HEK293 (cell line): Measurements from ENCODE around the gene DDX54.

ENCODE experiments used
- CTCF ChIA-PET: fragments of 350-600 bp; formaldehyde crosslinking; extraction: SDS; loops from one replicate; lab custom pipeline; 2021; ENCODE audit warnings: antibody characterized with exemption; lab: Yijun Ruan, JAX
- POLR2A ChIA-PET: fragments of 300-600 bp; formaldehyde crosslinking; extraction: SDS; loops from one replicate; lab custom pipeline; 2020; ENCODE audit warnings: antibody characterized with exemption, inconsistent platforms; lab: Yijun Ruan, JAX
- H3K27ac ChIP-seq: fragments of 200-500 bp; sonication (Bioruptor generic); 2 replicates; pipeline ENCODE4 v1.5.1; 2014; ENCODE audit warnings: low read depth, low read length, control low read depth, inconsistent platforms; ENCODE audit errors: extremely low read depth
- H3K36me3 ChIP-seq, 2 experiments: fragments of 200-500 bp in 1 of 2; sonication (Bioruptor generic) in 1 of 2; 1 replicate in 1 of 2; 2 replicates in 1 of 2; pipeline ENCODE4 v1.5.1; 2014 to 2017; ENCODE audit warnings: inconsistent platforms in 2 of 2, low read length in 2 of 2; ENCODE audit not compliant: control insufficient read depth in 2 of 2, insufficient read depth in 1 of 2
- H3K4me1 ChIP-seq: fragments of 200-500 bp; sonication (Bioruptor generic); 2 replicates; pipeline ENCODE4 v1.5.1; 2014; ENCODE audit warnings: mild to moderate bottlenecking, low read length, inconsistent platforms; ENCODE audit not compliant: control insufficient read depth, insufficient read depth
- H3K4me3 ChIP-seq: 2 replicates; pipeline ENCODE4 v1.5.1; 2011; ENCODE audit warnings: low read depth, mild to moderate bottlenecking, control low read depth, low read length, moderate library complexity
- H3K9me3 ChIP-seq: fragments of 200-500 bp; sonication (Bioruptor generic); 2 replicates; pipeline ENCODE4 v1.5.1; 2014; ENCODE audit warnings: low read depth, low read length, inconsistent platforms; ENCODE audit not compliant: control insufficient read depth, insufficient read depth
- FEZF1 ChIP-seq: fragments of 450-650 bp; formaldehyde crosslinking; IDR thresholded peaks from 2 replicates; pipeline ENCODE4 v1.5.1; 2016; ENCODE audit warnings: missing biosample characterization, missing genetic modification characterization
- HOXD13 ChIP-seq: sonication (generic); formaldehyde crosslinking; IDR thresholded peaks from 2 replicates; pipeline ENCODE4 v1.8.0; 2022; ENCODE audit warnings: missing genetic modification reagents, borderline replicate concordance
- MEIS1 ChIP-seq: sonication (generic); formaldehyde crosslinking; IDR thresholded peaks from 2 replicates; pipeline ENCODE4 v1.8.1; 2022; ENCODE audit warnings: missing genetic modification reagents, mild to moderate bottlenecking, borderline replicate concordance
- MYNN ChIP-seq: fragments of 450-650 bp; formaldehyde crosslinking; IDR thresholded peaks from 2 replicates; pipeline ENCODE4 v1.5.1; 2016; ENCODE audit warnings: missing biosample characterization, missing genetic modification characterization, borderline replicate concordance
- PRDM6 ChIP-seq: fragments of 450-650 bp; formaldehyde crosslinking; IDR thresholded peaks from 2 replicates; pipeline ENCODE4 v1.5.1; 2017; ENCODE audit warnings: missing biosample characterization, missing genetic modification characterization
- TCF7L2 ChIP-seq: IDR thresholded peaks from 2 replicates; pipeline ENCODE4 v1.6.1; 2011; ENCODE audit warnings: low read depth, mild to moderate bottlenecking, inconsistent platforms, low read length, moderate library complexity, borderline replicate concordance
- ZNF138 ChIP-seq: fragments of 450-650 bp; formaldehyde crosslinking; IDR thresholded peaks from 2 replicates; pipeline ENCODE4 v1.5.1; 2016; ENCODE audit warnings: missing biosample characterization, missing genetic modification characterization, borderline replicate concordance
- ZNF140 ChIP-seq: fragments of 450-650 bp; formaldehyde crosslinking; IDR thresholded peaks from 2 replicates; pipeline ENCODE4 v1.5.1; 2016; ENCODE audit warnings: missing biosample characterization, missing genetic modification characterization
- ZNF202 ChIP-seq: fragments of 450-650 bp; formaldehyde crosslinking; IDR thresholded peaks from 2 replicates; pipeline ENCODE4 v1.5.1; 2016; ENCODE audit warnings: missing biosample characterization, missing genetic modification characterization, borderline replicate concordance
- ZNF223 ChIP-seq: fragments of 450-650 bp; formaldehyde crosslinking; IDR thresholded peaks from 2 replicates; pipeline ENCODE4 v1.5.1; 2016; ENCODE audit warnings: missing biosample characterization, missing genetic modification characterization
- ZNF23 ChIP-seq: fragments of 450-650 bp; formaldehyde crosslinking; IDR thresholded peaks from 2 replicates; pipeline ENCODE4 v1.5.1; 2016; ENCODE audit warnings: missing biosample characterization, missing genetic modification characterization, borderline replicate concordance
- ZNF266 ChIP-seq: fragments of 450-650 bp; formaldehyde crosslinking; IDR thresholded peaks from 2 replicates; pipeline ENCODE4 v1.5.1; 2016; ENCODE audit warnings: missing biosample characterization, missing genetic modification characterization, low read depth
- ZNF335 ChIP-seq: fragments of 450-650 bp; formaldehyde crosslinking; conservative IDR thresholded peaks from 2 replicates; pipeline ENCODE4 v1.5.1; 2016; ENCODE audit warnings: missing biosample characterization, missing genetic modification characterization
- ZNF560 ChIP-seq: fragments of 450-650 bp; formaldehyde crosslinking; IDR thresholded peaks from 2 replicates; pipeline ENCODE4 v1.5.1; 2017; ENCODE audit warnings: missing biosample characterization, missing genetic modification characterization, borderline replicate concordance
- ZNF677 ChIP-seq: fragments of 450-650 bp; IDR thresholded peaks from 2 replicates; pipeline ENCODE4 v1.5.0; 2018; ENCODE audit warnings: missing biosample characterization, mild to moderate bottlenecking, missing genetic modification characterization, moderate library complexity
- ZNF785 ChIP-seq: fragments of 450-650 bp; formaldehyde crosslinking; IDR thresholded peaks from 2 replicates; pipeline ENCODE4 v1.5.1; 2016; ENCODE audit warnings: missing biosample characterization, missing genetic modification characterization
- ZNF791 ChIP-seq: fragments of 450-650 bp; formaldehyde crosslinking; IDR thresholded peaks from 2 replicates; pipeline ENCODE4 v1.5.1; 2016; ENCODE audit warnings: missing biosample characterization, missing genetic modification characterization
- TF ChIP-seq, protein P1 (sequence below): fragments of 450-650 bp; formaldehyde crosslinking; IDR thresholded peaks from 2 replicates; pipeline ENCODE4 v1.5.1; 2016; ENCODE audit warnings: missing biosample characterization, missing genetic modification characterization
- TF ChIP-seq, protein P2 (sequence below): fragments of 450-650 bp; formaldehyde crosslinking; IDR thresholded peaks from 2 replicates; pipeline ENCODE4 v1.5.1; 2016; ENCODE audit warnings: missing biosample characterization, missing genetic modification characterization
- TF ChIP-seq, protein P3 (sequence below): fragments of 450-650 bp; formaldehyde crosslinking; conservative IDR thresholded peaks from 2 replicates; pipeline ENCODE4 v1.5.1; 2016; ENCODE audit warnings: low read depth, missing biosample characterization, missing genetic modification characterization

DDX54 gene

DNA sequence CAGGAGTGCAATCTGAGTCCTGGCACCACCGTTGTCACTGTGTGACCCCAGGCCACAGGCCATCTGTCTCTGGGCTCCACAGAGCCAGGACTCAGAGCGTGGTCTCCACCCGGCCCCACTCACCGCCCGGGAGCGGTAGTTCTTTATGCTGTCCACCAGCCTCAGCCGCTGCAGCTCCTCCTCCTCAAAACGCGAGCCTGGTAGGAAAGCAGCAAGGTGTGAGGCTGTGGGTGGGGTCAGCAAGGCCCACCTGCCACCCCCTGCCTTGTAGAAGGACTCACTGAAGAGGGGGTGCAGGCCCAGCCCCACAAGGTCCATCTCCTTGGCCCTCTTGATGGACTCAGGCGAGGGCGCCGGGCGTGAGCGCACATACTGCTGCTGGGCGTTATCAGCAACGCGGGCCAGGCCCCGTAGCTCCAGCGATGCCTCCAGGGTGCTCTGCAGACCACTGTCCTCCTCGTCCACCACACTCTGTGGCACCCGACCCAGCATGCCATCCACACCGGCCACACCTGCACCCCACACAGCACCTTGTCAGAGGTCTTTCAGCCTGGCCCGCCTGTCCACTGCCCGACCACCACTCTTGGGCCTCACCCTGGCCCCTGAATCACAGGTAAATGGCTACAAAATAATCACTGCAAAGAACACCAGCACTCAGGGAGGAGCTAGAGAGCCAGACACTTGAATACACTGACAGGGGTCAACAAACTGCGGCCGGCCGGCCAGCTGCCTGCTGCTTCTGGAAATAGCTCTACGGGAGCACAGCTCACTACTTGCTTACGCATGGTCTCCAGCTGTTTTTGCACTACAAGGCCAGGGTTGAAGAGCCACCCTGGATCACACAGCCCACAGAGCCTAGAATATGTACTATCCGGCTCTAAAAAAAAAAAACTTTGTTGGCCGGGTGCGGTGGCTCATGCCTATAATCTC is 19.5 kb downstream of the DDX54 start:
- H3K9me3 ChIP-seq, result no peaks in the 10 kb centered on the region
- no peak overlapping the region for H3K27ac ChIP-seq
- no peak overlapping the region for H3K4me3 ChIP-seq
- POLR2A ChIA-PET, result interaction anchor here (1.9 kb wide), 1 partner anchor 8 kb away, joined by 4 read pairs; no protein-coding TSS in a partner anchor
- no peak for TF ChIP-seq ZNF138 (tag by site-specific recombination)
- no peak for TF ChIP-seq ZNF223 (tag by site-specific recombination)
- no peak for TF ChIP-seq ZNF202 (tag by site-specific recombination)
- no peak for TF ChIP-seq TCF7L2
- TF ChIP-seq ZNF677, result no peak
- TF ChIP-seq HOXD13 (CRISPR knock-in tag), result no peak
- TF ChIP-seq FEZF1 (tag by site-specific recombination), result no peak
- TF ChIP-seq, protein P1, sequence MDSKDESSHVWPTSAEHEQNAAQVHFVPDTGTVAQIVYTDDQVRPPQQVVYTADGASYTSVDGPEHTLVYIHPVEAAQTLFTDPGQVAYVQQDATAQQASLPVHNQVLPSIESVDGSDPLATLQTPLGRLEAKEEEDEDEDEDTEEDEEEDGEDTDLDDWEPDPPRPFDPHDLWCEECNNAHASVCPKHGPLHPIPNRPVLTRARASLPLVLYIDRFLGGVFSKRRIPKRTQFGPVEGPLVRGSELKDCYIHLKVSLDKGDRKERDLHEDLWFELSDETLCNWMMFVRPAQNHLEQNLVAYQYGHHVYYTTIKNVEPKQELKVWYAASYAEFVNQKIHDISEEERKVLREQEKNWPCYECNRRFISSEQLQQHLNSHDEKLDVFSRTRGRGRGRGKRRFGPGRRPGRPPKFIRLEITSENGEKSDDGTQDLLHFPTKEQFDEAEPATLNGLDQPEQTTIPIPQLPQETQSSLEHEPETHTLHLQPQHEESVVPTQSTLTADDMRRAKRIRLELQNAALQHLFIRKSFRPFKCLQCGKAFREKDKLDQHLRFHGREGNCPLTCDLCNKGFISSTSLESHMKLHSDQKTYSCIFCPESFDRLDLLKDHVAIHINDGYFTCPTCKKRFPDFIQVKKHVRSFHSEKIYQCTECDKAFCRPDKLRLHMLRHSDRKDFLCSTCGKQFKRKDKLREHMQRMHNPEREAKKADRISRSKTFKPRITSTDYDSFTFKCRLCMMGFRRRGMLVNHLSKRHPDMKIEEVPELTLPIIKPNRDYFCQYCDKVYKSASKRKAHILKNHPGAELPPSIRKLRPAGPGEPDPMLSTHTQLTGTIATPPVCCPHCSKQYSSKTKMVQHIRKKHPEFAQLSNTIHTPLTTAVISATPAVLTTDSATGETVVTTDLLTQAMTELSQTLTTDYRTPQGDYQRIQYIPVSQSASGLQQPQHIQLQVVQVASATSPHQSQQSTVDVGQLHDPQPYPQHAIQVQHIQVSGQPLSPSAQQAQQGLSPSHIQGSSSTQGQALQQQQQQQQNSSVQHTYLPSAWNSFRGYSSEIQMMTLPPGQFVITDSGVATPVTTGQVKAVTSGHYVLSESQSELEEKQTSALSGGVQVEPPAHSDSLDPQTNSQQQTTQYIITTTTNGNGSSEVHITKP, result no peak
- TF ChIP-seq ZNF140 (tag by site-specific recombination), result no peak
- no peak for TF ChIP-seq ZNF23 (tag by site-specific recombination)
- no peak for TF ChIP-seq ZNF785 (tag by site-specific recombination)
- no peak for TF ChIP-seq MEIS1
- TF ChIP-seq, protein P2, sequence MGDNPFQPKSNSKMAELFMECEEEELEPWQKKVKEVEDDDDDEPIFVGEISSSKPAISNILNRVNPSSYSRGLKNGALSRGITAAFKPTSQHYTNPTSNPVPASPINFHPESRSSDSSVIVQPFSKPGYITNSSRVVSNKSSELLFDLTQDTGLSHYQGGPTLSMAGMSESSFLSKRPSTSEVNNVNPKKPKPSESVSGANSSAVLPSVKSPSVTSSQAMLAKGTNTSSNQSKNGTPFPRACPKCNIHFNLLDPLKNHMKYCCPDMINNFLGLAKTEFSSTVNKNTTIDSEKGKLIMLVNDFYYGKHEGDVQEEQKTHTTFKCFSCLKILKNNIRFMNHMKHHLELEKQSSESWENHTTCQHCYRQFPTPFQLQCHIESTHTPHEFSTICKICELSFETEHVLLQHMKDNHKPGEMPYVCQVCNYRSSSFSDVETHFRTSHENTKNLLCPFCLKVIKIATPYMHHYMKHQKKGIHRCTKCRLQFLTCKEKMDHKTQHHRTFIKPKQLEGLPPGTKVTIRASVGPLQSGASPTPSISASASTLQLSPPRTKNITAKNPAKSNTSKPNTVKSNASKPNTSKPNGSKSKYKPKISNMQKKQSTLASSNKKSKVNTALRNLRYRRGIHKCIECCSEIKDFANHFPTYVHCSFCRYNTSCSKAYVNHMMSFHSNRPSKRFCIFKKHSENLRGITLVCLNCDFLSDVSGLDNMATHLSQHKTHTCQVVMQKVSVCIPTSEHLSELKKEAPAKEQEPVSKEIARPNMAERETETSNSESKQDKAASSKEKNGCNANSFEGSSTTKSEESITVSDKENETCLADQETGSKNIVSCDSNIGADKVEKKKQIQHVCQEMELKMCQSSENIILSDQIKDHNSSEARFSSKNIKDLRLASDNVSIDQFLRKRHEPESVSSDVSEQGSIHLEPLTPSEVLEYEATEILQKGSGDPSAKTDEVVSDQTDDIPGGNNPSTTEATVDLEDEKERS (tag by site-specific recombination), result no peak
- H3K36me3 ChIP-seq, result peaks cover 22 to 85% of the 10 kb centered on the region in 2 experiments; a peak in 2 of 3 replicates
- H3K4me1 ChIP-seq, result no peaks in the 10 kb centered on the region; the same call in 1 of the 2 replicates
- CTCF ChIA-PET, result interaction anchor here (0.6 to 2.0 kb wide), 4 partner anchors 8 to 174 kb away, joined by 3 to 12 read pairs (median 5); no protein-coding TSS in a partner anchor

GRCh38 chr12:113164014-113164413 is 21.3 kb downstream of the DDX54 start:
- POLR2A ChIA-PET, result no interaction called here
- no peaks in the 10 kb centered on the region; the same call in 1 of the 2 replicates for H3K4me1 ChIP-seq
- H3K4me3 ChIP-seq, result no peak overlapping the region
- no peaks in the 10 kb centered on the region for H3K9me3 ChIP-seq
- CTCF ChIA-PET, result no interaction called here
- H3K27ac ChIP-seq, result no peak overlapping the region
- peaks cover 11 to 88% of the 10 kb centered on the region in 2 experiments; a peak in 2 of 3 replicates for H3K36me3 ChIP-seq
- no peak for TF ChIP-seq ZNF560 (tag by site-specific recombination)
- no peak for TF ChIP-seq PRDM6
- TF ChIP-seq MYNN (tag by site-specific recombination), result no peak
- TF ChIP-seq, protein P3, sequence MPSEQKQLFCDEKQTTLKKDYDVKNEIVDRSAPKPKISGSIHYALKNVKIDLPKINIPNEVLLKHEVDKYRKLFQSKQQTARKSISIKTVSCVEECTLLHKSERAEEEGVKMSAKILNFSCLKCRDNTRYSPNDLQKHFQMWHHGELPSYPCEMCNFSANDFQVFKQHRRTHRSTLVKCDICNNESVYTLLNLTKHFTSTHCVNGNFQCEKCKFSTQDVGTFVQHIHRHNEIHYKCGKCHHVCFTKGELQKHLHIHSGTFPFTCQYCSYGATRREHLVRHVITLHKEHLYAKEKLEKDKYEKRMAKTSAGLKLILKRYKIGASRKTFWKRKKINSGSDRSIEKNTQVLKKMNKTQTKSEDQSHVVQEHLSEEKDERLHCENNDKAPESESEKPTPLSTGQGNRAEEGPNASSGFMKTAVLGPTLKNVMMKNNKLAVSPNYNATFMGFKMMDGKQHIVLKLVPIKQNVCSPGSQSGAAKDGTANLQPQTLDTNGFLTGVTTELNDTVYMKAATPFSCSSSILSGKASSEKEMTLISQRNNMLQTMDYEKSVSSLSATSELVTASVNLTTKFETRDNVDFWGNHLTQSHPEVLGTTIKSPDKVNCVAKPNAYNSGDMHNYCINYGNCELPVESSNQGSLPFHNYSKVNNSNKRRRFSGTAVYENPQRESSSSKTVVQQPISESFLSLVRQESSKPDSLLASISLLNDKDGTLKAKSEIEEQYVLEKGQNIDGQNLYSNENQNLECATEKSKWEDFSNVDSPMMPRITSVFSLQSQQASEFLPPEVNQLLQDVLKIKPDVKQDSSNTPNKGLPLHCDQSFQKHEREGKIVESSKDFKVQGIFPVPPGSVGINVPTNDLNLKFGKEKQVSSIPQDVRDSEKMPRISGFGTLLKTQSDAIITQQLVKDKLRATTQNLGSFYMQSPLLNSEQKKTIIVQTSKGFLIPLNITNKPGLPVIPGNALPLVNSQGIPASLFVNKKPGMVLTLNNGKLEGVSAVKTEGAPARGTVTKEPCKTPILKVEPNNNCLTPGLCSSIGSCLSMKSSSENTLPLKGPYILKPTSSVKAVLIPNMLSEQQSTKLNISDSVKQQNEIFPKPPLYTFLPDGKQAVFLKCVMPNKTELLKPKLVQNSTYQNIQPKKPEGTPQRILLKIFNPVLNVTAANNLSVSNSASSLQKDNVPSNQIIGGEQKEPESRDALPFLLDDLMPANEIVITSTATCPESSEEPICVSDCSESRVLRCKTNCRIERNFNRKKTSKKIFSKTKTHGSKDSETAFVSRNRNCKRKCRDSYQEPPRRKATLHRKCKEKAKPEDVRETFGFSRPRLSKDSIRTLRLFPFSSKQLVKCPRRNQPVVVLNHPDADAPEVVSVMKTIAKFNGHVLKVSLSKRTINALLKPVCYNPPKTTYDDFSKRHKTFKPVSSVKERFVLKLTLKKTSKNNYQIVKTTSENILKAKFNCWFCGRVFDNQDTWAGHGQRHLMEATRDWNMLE (tag by site-specific recombination), result no peak
- no peak for TF ChIP-seq ZNF223 (tag by site-specific recombination)
- no peak for TF ChIP-seq ZNF266 (tag by site-specific recombination)
- no peak for TF ChIP-seq ZNF791
- no peak for TF ChIP-seq ZNF335 (tag by site-specific recombination)
